ENCODE results near the gene UGT1A4. TPM values are rescaled to one million over a fixed set of nuclear protein-coding genes. Genes with fewer than 3 reads are reported as not detected.
"Not testable (repeated sequence)": the region's sequence is repeated elsewhere in the genome, so short reads cannot be mapped to it uniquely, and the experiment has no call there.

The UGT1A4 gene
- total RNA-seq, 1 experiment from 2014 or later: 6.1 TPM

GRCh38 chr2:233745073-233745755, 26.7 kb downstream of the UGT1A4 start:
- TF ChIP-seq, protein P1, sequence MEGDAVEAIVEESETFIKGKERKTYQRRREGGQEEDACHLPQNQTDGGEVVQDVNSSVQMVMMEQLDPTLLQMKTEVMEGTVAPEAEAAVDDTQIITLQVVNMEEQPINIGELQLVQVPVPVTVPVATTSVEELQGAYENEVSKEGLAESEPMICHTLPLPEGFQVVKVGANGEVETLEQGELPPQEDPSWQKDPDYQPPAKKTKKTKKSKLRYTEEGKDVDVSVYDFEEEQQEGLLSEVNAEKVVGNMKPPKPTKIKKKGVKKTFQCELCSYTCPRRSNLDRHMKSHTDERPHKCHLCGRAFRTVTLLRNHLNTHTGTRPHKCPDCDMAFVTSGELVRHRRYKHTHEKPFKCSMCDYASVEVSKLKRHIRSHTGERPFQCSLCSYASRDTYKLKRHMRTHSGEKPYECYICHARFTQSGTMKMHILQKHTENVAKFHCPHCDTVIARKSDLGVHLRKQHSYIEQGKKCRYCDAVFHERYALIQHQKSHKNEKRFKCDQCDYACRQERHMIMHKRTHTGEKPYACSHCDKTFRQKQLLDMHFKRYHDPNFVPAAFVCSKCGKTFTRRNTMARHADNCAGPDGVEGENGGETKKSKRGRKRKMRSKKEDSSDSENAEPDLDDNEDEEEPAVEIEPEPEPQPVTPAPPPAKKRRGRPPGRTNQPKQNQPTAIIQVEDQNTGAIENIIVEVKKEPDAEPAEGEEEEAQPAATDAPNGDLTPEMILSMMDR (IDR thresholded peaks at IDR 0.05; ENCODE audit: unreplicated experiment): no peak
- peaks cover 16% of the 10 kb centered on the region for H3K9me3 Mint-ChIP-seq (ENCODE audit: low read depth, unreplicated experiment)
- peaks cover 30% of the 10 kb centered on the region for H3K36me3 Mint-ChIP-seq (ENCODE audit: insufficient read depth, unreplicated experiment)
- CTCF ChIA-PET: no interaction called here
- H3K4me1 Mint-ChIP-seq (ENCODE audit: low read depth, unreplicated experiment): peaks cover 24% of the 10 kb centered on the region
- H3K27ac Mint-ChIP-seq (ENCODE audit: unreplicated experiment): peak overlapping the region; percentile 19
- H3K27me3 Mint-ChIP-seq (ENCODE audit: unreplicated experiment): no peaks in the 10 kb centered on the region
- no TSS peak for BruUV-seq (replicated peaks)
- H3K4me3 Mint-ChIP-seq (ENCODE audit: low read depth, unreplicated experiment): no peak overlapping the region
- DNase-seq: no peak
- intact Hi-C loops (cut with micrococcal nuclease; ENCODE audit: unreplicated experiment): no loop called here

DNA sequence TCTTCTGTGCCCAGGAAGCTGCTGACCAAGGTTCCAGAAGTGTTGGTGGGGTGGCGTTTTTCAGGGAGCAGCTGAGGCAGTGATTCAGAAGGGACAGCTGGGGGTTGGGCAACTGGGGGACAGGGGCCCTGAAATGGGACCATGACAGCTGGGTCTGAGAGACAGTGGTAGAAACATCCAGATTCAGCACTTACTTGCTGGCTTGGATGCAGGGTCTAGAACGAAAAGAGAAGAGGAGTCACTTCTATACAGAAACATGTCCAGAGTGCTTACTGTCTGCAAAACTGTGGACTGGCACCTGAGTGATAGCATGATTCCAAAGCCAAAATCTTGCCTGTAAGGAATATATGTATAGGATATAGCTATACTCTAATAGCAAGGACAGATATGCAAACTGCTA, 27.3 kb downstream of the UGT1A4 start:
- CTCF ChIA-PET; intact Hi-C loops (cut with micrococcal nuclease; ENCODE audit: unreplicated experiment); H3K27me3 Mint-ChIP-seq (ENCODE audit: unreplicated experiment); DNase-seq; BruUV-seq (replicated peaks); H3K4me3 Mint-ChIP-seq (ENCODE audit: low read depth, unreplicated experiment): not testable (repeated sequence)
- H3K36me3 Mint-ChIP-seq (ENCODE audit: insufficient read depth, unreplicated experiment): peaks cover 26% of the 10 kb centered on the region
- peak overlapping the region; percentile 19 for H3K27ac Mint-ChIP-seq (ENCODE audit: unreplicated experiment)
- H3K9me3 Mint-ChIP-seq (ENCODE audit: low read depth, unreplicated experiment): peaks cover 16% of the 10 kb centered on the region
- peaks cover 24% of the 10 kb centered on the region for H3K4me1 Mint-ChIP-seq (ENCODE audit: low read depth, unreplicated experiment)

GRCh38 chr2:233746475-233747282, 28.1 kb downstream of the UGT1A4 start:
- H3K27me3 Mint-ChIP-seq (ENCODE audit: unreplicated experiment): no peaks in the 10 kb centered on the region
- H3K27ac Mint-ChIP-seq (ENCODE audit: unreplicated experiment): peak overlapping the region; percentile 13
- intact Hi-C loops (cut with micrococcal nuclease; ENCODE audit: unreplicated experiment): no loop called here
- H3K4me1 Mint-ChIP-seq (ENCODE audit: low read depth, unreplicated experiment): peaks cover 32% of the 10 kb centered on the region
- CTCF ChIA-PET: no interaction called here
- no TSS peak for BruUV-seq (replicated peaks)
- peaks cover 18% of the 10 kb centered on the region for H3K9me3 Mint-ChIP-seq (ENCODE audit: low read depth, unreplicated experiment)
- peaks cover 26% of the 10 kb centered on the region for H3K36me3 Mint-ChIP-seq (ENCODE audit: insufficient read depth, unreplicated experiment)
- DNase-seq: no peak
- TF ChIP-seq, protein P1 (IDR thresholded peaks at IDR 0.05; ENCODE audit: unreplicated experiment): no peak
- H3K4me3 Mint-ChIP-seq (ENCODE audit: low read depth, unreplicated experiment): no peak overlapping the region

- no peak for DNase-seq
- intact Hi-C loops (cut with micrococcal nuclease; ENCODE audit: unreplicated experiment): no loop called here
- peak overlapping the region; percentile 13 for H3K27ac Mint-ChIP-seq (ENCODE audit: unreplicated experiment)
- peaks cover 25% of the 10 kb centered on the region for H3K36me3 Mint-ChIP-seq (ENCODE audit: insufficient read depth, unreplicated experiment)
- H3K4me1 Mint-ChIP-seq (ENCODE audit: low read depth, unreplicated experiment): peaks cover 32% of the 10 kb centered on the region
- no peak overlapping the region for H3K4me3 Mint-ChIP-seq (ENCODE audit: low read depth, unreplicated experiment)
- no peaks in the 10 kb centered on the region for H3K27me3 Mint-ChIP-seq (ENCODE audit: unreplicated experiment)
- BruUV-seq (replicated peaks): no TSS peak
- TF ChIP-seq, protein P1 (IDR thresholded peaks at IDR 0.05; ENCODE audit: unreplicated experiment): no peak
- peaks cover 19% of the 10 kb centered on the region for H3K9me3 Mint-ChIP-seq (ENCODE audit: low read depth, unreplicated experiment)
- CTCF ChIA-PET: no interaction called here
These were observed 28.7 kb downstream of the UGT1A4 start for GRCh38 chr2:233747283-233747544.

DNA sequence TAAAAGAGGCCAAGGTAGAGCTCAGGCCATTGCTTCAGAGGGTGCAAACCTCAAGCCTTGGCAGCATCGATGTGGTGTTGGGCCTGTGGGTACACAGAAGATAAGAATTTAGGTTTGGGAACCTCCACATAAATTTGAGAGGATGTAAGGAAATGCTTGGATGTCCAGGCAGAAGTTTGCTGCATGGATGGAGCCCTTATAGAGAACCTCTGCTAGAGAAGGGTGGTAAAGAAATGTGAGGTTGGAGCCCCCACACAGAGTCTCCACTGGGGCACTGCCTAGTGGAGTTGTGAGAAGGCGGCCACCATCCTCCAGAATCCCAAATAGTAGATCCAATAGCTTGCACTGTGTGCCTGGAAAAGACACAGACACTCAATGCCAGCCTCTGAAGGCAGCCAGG, 32.2 kb downstream of the UGT1A4 start:
- CTCF ChIA-PET; H3K27me3 Mint-ChIP-seq (ENCODE audit: unreplicated experiment); BruUV-seq (replicated peaks); H3K4me3 Mint-ChIP-seq (ENCODE audit: low read depth, unreplicated experiment); DNase-seq; H3K27ac Mint-ChIP-seq (ENCODE audit: unreplicated experiment); intact Hi-C loops (cut with micrococcal nuclease; ENCODE audit: unreplicated experiment): not testable (repeated sequence)
- Mint-ChIP-seq H3K4me1 (ENCODE audit: low read depth, unreplicated experiment) (peaks cover 23% of the 10 kb centered on the region), H3K36me3 (ENCODE audit: insufficient read depth, unreplicated experiment) (peaks cover 25% of the 10 kb centered on the region), H3K9me3 (ENCODE audit: low read depth, unreplicated experiment) (peaks cover 19% of the 10 kb centered on the region)

DNA sequence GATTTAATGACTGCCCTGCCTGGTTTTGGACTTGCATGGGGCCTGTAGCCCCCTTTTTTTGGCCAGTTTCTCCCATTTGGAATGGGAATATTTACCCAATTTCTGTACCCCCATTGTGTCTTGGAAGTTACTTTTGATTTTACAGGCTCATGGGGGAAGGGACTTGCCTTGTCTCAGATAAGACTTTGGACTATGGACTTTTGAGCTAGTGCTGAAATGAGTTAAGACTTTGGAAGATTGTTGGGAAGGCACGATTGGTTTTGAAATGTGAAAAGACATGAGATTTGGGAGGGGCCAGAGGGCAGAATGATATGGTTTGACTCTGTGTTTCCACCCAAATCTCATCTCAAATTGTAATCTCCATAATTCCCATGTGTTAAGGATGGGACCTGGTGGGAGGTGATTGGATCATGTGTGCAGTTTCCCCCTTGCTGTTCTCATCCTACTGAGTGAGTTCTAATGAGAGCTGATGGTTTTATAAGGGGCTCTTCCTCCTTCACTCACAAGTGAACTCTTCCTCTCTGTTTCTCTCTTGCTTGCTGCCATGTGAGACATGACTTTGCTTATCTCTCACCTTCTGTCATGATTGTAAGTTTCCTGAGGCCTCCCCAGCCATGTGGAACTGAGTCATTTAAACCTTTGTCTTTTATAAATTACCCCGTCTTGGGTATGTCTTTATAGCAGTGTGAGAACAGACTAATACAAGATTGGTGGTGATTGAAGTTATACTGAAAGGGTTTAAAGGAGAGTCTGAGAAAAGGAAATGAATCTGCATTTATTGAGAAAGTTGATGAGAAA, 32.9 kb downstream of the UGT1A4 start:
- peaks cover 19% of the 10 kb centered on the region for H3K4me1 Mint-ChIP-seq (ENCODE audit: low read depth, unreplicated experiment)
- intact Hi-C loops (cut with micrococcal nuclease; ENCODE audit: unreplicated experiment); H3K4me3 Mint-ChIP-seq (ENCODE audit: low read depth, unreplicated experiment); BruUV-seq (replicated peaks); CTCF ChIA-PET; DNase-seq; H3K27me3 Mint-ChIP-seq (ENCODE audit: unreplicated experiment); H3K27ac Mint-ChIP-seq (ENCODE audit: unreplicated experiment): not testable (repeated sequence)
- H3K36me3 Mint-ChIP-seq (ENCODE audit: insufficient read depth, unreplicated experiment): peaks cover 24% of the 10 kb centered on the region
- H3K9me3 Mint-ChIP-seq (ENCODE audit: low read depth, unreplicated experiment): peaks cover 19% of the 10 kb centered on the region

All from Calu3 (cell line).